ENCODE measurements around the gene YBX2.
"Not testable (repeated sequence)": the region's sequence is repeated elsewhere in the genome, so short reads cannot be mapped to it uniquely, and the experiment has no call there.

YBX2 gene

DNA sequence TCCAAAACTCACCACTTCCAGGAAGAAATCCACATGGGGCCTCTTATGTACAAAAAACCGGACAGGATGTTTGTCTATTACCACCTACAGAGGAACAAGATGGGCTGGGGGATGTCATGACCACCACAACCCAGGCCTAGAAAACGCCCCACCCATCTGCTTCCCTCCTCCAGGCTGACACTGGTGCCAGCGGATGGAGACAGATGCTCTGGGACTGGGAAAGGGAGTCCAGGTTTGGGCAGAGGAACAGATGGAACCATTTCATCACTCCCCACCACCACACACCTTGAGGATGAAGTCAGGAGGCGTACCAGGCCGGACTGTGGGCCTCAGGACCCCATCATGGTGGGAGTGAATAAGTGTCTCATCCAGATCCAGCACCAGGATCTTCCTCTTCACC, 47.7 kb downstream of the YBX2 start:
- DNase-seq (ENCODE audit: low read depth in 2 of 2): no peak

DNA sequence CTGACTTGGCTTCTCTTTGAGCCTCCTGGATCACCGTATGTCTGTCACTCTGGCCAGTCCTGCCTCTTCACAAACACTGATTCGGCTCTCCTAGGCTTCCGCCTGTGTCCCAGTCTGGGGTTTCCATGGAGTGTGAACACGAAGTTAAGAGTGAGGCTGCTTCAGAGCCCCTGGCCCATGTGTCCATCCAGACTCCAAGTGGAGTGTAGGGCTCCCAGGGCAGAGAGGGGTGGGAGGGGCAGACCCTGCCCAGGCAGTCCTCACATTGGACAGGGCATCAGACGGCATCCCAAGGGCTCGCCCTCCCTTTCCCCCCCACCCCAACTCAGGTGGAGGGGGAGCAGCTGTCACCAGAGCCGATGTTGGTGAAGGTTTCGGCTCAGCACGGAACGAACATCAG, 50.6 kb downstream of the YBX2 start:
- not testable (repeated sequence) for DNase-seq (ENCODE audit: low read depth in 2 of 2)

GRCh38 chr17:7243453-7243729, 51.0 kb downstream of the YBX2 start:
- DNase-seq (ENCODE audit: low read depth in 2 of 2): no peak

DNA sequence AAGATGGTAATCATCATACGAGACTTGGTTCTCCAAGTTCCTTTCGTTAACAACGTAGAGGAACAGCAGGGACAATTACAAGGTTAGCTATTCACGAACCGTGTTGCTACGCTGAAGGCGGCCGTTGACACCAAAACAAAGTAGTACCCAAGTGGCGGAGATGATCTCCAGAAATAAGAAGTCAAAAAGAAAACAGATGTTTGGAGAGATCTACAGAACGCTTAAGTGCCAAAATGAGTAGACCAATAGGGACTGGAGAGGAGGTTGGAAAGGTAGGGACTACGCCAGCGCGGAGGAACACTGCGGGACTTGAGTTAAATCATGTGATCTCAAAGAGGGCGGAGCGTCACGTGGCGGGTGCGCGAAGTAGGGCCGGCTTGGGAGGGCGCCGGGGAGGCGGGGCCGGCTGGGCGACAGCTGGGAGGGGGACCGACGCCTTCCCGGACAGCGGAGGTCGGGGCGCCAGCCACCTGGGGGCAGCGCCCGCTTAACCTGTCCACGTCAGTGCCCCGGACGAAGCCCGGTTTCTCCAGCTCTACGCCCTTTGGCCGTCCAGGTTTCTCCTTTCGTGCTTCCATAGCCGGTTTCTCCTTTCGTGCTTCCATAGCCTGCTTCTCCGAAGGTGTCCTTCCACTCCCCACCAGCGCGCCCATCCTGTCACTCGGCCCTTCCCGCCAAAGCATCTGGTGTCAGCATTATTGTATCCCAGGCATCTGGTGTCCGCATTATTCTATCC, 51.6 kb downstream of the YBX2 start:
- DNase-seq (ENCODE audit: low read depth in 2 of 2): peak; percentile 83 to 87

- peak; percentile 86 to 89 for DNase-seq (ENCODE audit: low read depth in 2 of 2)
Measured at GRCh38 chr17:7241783-7242716, 52.4 kb downstream of the YBX2 start, which contains the start of gene GABARAP. TSS of gene GABARAP (minus strand) at chr17:7242449. CDS start at chr17:7242330, 119 bp downstream.

DNA sequence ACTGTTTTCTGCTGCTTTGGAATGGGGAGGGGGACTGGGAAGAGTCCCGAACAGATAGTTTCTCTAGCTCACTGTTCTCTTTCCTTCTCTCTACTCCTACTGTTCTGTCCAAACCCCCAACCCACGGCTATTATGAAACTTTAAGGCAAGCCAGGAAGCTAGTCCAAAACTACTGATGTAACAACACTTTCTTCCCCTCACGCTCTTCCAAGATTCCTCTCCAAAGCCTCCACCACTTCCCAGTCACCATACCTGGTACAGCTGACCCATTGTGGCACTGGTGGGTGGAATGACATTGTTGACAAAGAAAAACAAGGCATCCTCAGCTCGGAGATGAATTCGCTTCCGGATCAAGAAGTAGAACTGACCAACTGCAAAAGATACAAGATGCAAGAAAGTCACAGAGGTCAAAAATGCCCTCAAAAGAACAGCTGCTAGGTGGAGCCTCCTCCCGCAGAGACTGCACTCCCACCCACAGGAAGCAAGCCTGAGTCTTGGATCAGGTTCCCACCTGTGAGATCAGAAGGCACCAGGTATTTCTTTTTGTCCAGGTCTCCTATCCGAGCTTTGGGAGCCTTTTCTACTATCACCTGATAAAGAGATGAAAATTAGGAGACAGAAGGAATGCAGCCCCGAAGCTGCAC, 53.2 kb downstream of the YBX2 start:
- no peak for DNase-seq (ENCODE audit: low read depth in 2 of 2)

DNA sequence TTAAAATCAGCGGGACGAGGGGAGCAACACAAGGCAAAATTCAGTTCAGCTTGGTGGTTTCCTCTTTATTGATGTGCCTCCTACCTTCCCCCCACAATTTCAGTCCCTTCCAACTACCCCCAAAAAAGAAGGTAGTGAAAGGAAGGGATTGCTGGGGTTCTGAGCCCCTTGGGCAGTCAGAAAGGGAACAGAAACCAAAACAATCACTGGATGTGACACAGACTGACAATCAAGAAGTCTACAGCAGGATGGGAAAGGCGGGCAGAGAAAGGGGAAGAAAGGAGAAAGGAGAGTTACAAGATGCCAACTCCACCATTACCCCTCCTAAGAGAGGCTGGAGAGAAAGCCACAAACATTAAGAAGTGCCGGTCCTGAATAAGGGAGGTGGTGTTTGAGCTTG, 54.1 kb downstream of the YBX2 start:
- no peak for DNase-seq (ENCODE audit: low read depth in 2 of 2)

- DNase-seq (ENCODE audit: low read depth in 2 of 2): peak; percentile 96 to 97
Measured at GRCh38 chr17:7239091-7240027, 55.1 kb downstream of the YBX2 start, which contains the start of gene PHF23. TSS of gene PHF23 (minus strand) at chr17:7239457. CDS start at chr17:7239279, 178 bp downstream.

DNA sequence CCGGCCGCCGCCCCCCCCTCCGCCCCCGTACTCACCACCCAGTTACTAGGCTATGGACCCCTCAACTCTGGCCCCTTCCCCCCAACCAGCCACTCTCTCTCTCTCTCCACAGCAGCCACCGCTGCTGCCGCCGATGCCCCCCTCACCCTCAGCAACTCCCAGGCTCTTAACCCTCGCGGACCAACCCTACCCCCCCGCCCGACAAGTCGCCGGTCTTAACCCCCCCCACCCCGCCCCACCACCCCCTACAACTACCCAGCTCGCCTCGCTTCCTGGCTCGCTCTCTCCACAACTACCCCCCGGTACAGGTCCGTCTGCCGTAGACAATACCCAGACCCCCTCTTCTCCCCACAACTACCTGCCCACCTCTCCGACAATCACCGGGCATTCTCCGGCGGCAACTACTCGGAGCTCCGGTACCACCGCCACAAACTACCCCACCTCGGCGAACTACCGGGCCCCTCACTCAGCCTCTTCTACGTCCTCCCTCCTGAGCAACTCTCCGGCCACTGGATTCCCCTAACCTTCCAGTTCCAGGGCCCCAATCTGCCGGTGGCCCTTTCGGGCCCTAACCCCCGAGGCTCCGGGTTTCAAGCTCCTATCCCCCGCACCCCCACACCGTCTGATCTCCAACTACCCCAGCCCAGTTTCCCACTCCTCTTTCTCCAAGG, 55.9 kb downstream of the YBX2 start:
- no peak for DNase-seq (ENCODE audit: low read depth in 2 of 2)
